ENCODE measurements around the gene GRID1.

- TF ChIP-seq EZH2 (IDR thresholded peaks at IDR 0.05; ENCODE audit: insufficient read depth, poor library complexity, severe bottlenecking) = no peak
- no peak for TF ChIP-seq EZH2phosphoT487 (IDR thresholded peaks at IDR 0.05; ENCODE audit: insufficient read depth, low read depth)
These were observed 264.6 kb downstream of the GRID1 start for GRCh38 chr10:86102031-86102430.
